HG03045 (cell line): ENCODE measurements around the gene DELE1.
"Not testable (repeated sequence)": the region's sequence is repeated elsewhere in the genome, so short reads cannot be mapped to it uniquely, and the experiment has no call there.

Source experiments
- ATAC-seq: cut with Tn5 transposase; IDR thresholded peaks from one replicate; pipeline ENCODE4 v1.9.1; 2021; ENCODE audit warnings: mild to moderate bottlenecking, moderate library complexity; ENCODE audit not compliant: unreplicated experiment

DELE1 gene

DNA sequence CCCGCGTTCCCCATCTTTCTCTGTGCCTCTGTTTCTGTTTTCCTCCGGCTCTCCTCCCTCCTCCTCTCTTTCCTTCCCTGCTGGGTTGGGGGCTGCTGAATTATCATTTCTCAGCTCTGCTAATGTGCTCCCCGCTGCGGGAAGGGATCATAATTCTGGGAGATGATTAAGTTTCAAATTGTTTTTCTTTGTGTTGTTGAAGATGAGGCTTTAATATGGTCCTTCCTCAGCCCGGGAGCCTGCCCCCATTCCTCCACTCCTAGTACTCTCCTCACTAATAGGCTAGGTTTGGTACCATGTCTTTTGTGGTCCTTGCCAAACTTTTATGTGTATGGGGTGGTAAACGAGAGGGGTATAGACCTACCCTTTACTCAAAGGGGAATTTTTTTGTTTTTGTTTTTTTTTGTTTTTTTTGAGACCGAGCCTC, 39.8 kb upstream of the DELE1 start:
- ATAC-seq, result no peak

DNA sequence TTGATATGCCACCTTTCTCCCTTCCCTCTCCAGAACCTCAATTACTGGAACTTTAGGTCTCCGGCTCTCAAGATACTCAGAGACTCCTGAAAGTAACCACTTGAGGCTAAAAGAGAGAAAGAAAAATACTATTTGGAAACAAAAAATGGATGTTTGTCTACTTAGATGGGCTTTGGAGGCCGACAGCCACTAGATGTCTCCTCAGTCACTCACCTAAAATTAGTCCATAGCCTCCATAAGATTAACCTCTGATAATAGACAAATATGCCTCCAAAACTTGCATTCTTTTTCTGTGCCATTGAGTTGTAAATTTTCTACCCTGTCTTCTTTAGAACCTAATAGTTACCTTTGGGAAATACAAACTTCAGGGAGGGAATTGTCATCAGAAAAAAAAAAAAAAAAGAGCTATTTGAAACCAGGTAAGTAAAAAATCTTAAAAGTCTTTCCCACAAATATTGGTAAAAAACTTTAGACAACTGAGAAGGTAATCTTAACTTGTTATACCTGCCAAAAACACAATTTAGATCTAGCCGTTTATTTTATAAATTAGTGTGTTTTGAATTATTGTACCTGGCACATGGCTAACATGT, 34.3 kb upstream of the DELE1 start:
- ATAC-seq, result no peak

DNA sequence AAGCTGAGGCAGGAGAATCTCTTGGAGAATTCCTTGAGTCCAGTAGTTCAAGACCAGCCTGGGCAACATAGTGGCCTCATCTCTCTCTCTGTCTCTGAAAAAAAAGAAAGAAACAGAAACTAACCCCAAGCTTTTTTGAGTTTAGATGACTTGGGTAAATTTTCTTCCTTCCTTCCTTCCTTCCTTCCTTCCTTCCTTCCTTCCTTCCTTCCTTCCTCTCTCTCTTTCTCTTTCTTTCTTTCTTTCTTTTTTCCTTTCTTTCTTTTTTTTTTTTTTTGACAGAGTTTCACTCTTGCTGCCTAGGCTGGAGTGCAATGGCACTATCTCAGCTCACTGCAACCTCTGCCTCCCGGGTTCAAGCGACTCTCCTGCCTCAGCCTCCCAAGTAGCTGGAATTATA, 33.2 kb upstream of the DELE1 start:
- not testable (repeated sequence) for ATAC-seq

DNA sequence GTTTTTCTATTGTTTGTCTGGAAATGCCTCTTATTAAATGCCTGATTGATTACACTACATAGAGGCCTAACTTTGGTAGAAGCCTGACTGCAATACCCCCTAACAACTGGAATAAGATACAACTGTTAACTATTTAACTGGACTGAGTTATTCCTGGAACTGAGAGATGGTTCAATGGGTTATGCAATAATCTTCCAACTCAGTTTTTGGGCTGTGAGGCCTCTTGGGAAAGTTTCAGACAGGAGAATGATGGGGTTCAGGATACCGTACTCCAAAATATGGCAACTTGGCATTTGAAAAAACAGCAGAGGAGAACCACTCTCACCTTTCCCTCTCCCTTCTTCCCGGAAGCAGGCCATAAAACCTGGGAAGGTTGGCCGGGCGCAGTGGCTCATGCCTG, 26.2 kb upstream of the DELE1 start:
- ATAC-seq, result no peak

DNA sequence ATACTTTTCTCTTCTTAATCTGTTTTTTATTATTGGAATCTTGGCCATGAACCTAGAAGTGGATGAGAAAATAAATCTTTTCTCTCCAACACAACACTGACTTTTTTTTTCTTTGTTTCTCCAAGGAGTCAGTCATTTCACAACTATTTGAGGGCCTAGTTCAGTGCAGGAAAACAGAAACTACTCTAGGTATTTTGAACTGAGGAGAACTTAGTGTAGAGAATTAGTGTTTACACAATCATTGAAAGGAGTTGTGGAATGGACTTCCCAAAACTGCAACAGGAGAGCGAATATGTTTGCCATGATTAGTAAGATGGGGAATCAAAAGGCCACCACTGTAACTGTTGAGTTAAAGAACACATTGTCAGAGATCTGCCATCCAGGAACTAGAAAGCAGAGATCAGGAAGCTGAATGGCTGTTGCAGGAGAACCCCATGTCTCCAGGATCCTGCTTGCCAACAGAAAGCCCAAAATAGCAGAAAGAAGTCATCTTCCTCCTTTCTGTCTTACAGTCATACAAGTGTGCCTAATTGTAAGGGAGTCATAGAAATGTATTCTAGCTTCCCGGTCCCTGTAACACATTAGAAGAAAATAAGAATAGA, 25.1 kb upstream of the DELE1 start:
- ATAC-seq, result no peak

DNA sequence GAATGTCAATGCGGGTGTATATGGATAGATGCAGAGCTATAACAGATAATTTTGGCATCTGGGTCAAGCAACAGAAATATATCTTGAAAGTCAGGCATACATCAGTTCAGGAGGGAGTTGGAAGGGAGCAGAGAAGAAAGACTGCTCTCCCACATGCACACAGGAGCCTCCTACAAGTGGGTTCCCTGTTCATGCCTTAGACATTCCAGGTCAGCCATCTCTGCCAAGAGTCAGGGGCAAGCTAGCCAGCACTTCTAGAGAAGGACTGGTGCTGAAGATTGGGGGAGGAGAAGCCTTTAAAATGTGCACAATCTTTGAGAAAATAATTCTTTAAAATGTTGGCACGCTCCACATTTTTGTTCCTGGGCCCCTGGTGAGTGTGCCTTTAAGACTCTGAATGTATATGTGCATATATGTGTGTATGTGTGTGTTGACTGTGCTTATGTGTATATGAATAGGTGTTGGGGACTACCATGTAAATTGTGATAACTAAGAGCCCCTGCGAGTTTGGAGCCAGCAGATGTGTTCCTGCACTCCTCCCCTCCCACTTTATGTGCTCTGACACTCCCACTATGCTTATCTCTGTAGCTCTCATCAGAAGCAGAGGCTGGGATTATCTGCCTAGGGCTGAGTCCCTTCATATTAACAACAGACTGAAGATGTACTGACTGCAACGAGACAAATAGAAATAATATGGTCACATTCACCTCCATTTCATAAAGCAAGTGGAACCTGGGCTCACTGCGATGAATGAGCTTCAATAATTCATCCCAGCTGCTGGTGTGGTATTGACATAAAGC, 21.5 kb upstream of the DELE1 start:
- no peak for ATAC-seq

DNA sequence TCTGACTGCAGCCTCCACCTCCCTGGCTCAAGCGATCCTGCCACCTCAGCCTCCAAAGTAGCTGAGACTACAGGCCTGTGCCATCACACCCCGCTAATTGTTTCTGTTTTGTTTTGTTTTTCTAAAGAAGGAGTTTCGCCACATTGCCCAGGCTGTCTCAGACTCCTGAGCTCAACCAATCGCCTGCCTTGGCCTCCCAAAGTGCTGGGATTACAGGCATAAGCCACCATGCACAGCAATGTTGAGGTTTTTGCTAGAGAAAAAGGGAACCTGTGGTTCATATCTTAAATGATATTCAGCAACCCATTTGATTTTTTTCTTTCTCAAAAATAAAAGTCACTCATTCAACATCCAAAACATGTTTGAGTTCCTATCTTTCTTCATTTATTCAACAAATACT, 20.4 kb upstream of the DELE1 start:
- no peak for ATAC-seq

DNA sequence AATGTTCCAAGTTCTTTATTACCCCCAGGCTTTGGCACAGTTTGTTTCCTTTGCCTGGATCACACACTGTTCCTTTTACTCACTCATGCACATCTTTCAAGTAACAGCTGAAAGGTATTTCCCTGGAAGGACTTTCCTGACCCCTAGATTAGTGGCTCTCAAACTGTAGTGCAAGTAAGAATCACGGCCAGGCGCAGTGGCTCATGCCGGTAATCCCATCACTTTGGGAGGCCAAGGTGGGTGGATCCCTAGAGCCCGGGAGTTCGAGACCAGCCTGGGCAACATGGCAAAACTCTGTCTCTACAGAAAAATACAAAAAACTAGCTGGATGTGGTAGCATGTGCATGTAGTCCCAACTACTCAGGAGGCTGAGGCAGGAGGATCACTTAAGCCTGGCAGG, 19.1 kb upstream of the DELE1 start:
- no peak for ATAC-seq

DNA sequence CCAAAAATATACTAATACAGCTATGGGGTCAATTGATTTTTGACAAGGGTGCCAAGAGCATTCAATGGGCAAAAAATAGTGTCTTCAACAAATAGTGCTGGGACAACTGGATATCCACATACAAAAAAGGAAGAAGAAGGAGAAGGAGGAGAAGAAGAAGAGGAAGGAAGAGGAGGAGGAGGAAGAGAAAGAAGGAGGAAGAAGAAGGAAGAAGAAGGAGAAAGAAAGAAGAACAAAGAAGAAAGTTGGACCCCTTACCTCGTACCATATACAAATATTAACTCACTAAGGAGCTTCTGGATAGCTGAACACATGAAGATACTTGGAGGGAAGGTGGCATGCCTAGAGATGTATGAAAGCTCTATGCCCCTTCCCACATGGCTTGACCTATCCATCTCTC, 17.2 kb upstream of the DELE1 start:
- no peak for ATAC-seq

DNA sequence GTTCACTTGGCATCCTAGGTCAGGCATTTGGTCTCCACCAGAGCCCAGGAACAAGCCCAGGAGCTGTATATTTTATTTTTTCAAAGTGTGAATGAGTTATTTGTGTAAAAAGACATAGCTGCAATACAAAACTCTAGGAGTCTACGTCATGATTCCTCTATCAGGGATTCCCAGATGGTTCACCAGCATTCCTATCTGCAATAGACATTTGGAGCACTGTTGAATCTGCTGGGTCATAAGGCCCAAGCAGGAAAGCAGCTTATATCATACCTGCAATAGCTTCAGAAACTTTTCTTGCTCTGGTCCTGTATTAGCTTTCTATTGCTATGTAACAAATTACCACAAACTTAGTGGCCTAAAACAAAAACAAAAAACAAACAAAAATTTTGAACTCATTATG, 16.7 kb upstream of the DELE1 start:
- no peak for ATAC-seq

DNA sequence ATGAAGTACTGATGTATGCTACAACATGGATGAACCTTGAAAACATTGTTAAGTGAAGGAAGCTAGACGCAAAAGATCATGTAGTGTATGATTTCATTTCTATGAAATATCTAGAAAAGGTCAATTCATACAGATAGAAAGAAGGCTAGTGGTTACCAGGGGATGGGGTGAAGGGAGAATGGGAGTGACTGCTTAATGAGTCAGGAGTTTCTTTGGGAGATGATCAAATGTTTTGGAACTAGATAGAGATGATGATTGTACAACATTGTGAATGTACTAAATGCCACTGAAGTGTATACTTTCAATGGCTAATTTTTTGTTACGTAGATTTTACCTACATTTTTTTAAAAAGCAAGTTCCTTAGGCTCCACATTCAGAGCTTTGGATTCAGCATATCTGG, 14.9 kb upstream of the DELE1 start:
- no peak for ATAC-seq

DNA sequence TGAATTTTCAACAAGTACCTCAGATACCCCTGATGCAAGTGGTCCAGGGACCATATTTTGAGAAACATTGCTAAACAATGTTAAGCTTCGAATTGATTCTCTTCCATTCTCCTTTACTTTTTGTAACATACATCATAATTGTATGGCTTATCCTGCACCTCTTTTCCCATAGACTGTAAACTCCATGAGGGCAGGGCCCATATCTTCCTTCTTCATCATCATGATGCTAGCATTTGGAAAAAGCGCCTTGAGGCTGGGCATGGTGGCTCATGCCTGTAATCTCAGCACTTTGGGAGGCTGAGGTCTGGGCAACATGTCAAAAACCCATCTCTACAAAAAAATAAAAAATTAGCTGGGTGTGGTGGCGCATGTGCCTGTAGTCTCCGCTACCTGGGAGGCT, 14.5 kb upstream of the DELE1 start:
- ATAC-seq, result no peak

DNA sequence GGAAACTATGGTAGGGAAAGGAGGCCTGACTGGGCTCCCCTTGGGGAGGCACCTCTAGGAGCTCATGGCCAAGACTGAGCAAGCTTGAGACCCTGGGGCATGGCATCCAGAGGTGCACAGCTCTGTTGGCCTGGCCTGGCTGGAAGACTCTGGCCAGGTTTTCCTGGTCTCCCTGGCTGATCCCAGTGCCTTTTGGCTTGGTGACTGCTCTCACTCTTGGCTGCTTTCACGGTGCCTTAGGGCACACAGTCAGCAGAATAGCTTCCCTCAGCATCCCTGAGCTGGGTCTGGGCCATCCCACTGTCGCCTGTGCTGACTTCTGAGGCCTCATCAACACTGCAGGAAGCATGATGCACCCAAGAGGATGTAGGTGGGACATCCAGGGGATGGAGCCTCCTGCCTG, 13.4 kb upstream of the DELE1 start:
- no peak for ATAC-seq

DNA sequence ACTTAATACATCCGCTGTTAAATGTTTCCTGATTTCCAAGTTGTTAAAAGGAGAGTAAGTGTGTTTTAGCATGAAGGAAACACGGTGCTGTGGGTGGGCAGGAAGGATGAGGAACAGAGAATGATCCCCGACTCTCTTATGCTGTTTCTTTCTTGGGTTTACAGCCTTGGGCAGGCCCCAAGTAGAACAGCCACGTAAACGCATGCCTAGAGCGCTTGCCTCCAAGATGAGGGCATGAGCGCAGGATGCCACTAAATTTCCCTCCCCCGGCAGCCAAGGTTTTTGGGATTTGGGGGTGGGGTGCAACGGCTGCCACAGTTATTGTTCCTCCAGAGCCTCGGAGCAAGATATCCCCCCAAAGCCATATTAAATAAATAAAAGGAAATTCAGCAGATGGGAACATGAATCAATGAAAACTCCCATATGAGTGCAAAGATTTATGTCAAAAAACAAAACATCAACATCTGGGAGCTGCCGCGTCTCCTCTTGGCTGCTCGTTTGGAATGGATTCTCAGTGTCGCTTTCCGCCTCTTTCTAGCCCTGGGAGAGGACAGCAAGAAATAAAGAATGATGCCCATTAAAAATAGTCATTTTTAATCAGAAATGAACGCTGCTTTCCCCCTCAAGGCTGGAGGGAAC, 10.0 kb upstream of the DELE1 start:
- no peak for ATAC-seq

DNA sequence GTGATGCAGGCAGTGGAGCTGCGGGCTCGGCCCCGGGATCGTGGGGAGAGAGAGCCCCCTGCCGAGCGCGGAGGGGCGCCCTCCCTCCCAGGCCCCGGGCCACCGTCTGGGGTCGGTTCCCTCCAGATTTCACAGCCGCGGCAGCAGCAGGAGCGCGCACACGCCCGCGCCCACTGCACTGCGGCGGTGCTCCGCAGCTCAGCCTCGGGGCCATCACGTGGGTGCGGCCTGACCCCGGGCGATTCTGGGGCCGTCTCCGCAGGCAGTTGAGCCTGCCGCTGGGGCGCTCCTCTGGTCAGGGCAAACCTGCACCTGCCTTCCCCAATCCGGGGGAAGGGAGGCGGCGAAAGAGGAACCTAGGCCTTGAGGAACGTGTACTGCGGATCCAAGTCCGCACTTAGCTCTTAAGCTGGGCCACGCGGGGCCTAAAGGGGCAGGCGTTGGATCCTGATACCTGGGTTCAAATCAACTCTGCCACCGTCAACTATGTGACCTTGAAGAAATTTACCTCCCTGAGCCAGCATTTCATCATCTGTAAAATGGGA, 9.4 kb upstream of the DELE1 start:
- peak; percentile 74 for ATAC-seq

DNA sequence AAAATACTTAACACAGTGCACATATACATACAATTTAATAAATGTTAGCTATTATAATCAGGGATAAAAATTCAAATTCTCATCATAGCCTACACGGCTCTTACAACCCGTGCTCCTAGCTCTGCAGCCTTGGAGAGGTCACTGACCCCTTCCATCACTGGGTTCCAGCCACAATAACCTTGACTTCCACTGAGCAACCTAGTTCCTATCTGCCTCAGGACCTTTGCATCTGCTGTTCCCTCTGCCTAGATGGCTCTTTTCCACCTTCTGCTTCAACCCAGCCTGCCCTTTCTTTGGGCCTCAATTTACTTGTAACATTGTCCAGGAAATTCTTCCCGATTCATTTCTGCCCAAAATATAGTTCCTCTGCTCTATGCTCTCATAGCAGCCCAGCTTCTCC, 8.9 kb upstream of the DELE1 start:
- no peak for ATAC-seq

DNA sequence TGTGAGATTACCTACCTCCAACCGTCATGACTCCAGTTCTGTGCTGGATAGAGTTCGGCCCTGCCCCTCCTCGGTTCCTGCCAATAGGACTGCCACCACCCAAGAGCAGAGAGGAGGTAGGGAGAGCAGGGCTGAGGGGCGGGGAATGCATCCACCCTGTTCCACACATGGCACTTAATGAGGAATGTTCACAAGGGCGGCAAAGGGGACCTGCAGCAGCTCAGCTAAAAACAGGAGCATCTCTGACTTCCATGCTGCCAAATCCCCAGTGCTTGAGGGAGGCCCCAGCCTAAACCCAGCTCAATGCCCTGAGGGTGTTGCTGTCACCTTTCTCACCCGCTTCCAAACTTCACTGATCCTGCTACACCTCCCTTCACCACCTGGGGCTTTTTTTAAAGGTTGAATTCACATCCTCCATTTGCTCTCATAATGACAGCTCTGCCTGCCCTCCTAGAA, 7.8 kb upstream of the DELE1 start:
- ATAC-seq, result no peak

DNA sequence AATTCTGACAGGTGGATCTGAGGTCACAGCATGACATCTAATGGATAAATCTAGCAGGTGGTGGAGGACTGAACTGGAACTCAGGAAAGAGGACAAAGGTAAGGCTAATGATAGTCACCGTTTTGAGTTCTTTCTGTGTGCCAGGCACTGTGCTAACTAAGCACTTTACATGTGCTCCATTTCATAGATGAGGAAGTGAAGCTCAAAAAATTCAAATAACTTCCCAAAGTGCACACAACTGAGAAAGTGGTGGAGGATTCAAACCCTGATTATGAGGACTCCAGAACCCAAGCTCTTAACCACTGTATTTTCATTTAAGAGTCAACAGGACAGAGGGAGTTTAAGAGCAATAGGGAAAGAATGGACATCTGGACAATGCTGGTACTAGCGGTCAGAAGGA, 7.1 kb upstream of the DELE1 start:
- no peak for ATAC-seq

DNA sequence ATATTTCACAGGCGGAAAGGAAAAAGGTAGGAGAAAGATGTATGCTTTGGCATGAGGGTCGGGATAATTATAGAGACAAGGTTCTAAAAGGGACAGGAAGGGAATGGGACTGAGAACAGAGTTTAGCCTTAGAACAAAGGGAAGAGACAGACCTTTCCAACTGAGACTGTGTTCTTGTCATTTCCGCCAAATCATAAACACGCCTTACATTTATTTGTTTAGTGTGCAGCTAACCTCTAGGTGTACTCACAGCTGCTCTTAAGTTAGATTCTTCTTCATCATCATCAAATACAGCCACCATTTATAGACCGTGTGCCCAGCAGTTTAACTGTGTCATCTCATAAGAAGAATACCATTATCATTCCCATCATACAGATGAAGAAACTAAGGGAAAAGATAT, 5.9 kb upstream of the DELE1 start:
- ATAC-seq, result no peak

DNA sequence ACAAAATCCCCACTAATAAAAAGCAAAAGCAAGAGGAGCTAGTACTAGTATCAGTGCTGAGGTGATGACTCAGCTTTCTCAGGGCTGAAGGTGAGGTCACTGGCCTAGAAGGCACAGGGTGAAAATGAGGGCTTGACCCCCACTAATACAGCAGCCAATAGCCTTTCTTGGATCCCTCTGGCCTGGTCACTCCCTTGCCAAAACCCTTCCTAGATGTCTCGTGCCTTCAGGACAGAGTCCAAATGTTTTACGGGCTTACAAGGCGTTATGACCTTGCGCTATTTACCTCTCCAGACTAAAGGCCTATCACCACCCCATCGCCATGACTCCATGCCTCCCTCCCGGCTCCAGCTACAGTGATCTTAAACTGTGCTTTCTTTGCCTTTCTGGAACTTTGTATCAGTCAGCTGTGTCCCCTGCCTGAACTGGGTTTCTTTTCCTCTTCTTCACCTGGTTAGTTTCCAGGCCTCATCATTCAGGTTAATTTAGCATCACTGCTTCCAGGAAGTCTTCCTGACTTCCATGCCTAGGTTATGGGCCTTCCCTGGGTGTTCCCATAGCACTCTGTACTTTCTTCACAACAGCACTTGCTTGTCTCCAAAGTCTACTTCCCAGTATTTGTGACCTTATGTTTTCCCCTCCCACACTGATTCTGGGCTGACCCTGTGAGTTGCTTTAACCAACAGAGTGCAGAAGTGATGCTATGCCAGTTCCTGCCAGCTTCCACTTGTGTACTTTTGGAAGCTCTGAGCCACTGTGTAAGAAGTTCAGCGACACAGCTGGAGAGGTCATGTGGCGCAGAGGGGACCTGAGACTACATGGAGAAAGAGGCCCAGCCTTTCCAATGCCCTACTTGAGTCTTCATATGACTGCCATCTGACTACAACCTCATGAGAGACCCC, 4.2 kb upstream of the DELE1 start:
- no peak for ATAC-seq

DNA sequence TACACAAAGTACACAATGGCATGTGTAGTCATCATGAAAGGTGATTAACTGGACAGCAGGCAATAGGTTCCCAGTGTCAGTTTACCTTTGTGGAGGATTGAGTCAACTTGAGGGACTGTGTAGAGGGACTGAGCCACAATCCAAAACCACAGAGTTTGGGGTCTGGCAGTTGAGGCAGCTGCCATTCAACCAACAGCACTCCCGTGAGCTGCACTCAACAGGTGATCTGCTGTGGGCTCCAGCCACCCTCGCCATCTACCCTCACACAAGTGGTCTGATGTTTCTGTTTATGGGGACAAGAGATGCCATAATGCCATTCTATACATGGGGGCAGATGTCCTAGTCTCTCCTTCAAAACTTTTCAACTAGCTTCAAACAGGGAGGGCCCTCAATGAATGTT, 2.9 kb upstream of the DELE1 start:
- ATAC-seq, result no peak
